GM18873 (cell line): Measurements from ENCODE around the gene EOGT.

ENCODE experiments used
- ATAC-seq: cut with Tn5 transposase; IDR thresholded peaks from one replicate; pipeline ENCODE4 v1.9.1; 2021; ENCODE audit warnings: mild to moderate bottlenecking, moderate library complexity, moderate number of reproducible peaks; ENCODE audit not compliant: unreplicated experiment, low FRiP score

Gene EOGT

GRCh38 chr3:69013253-69014021 is at the start of gene EOGT:
EOGT (minus strand) TSS chr3:69013684; CDS start chr3:69009846, 3,838 bp downstream.
- ATAC-seq = peak; percentile 83

GRCh38 chr3:69059688-69060087 is 46.2 kb upstream of the EOGT start:
- ATAC-seq = no peak

- no peak for ATAC-seq
Measured at GRCh38 chr3:69058947-69059224, 45.4 kb upstream of the EOGT start.

- ATAC-seq = peak; percentile 93
Measured at GRCh38 chr3:69058180-69058946, 44.9 kb upstream of the EOGT start.

- ATAC-seq = no peak
Measured at GRCh38 chr3:69052472-69052898, 39.0 kb upstream of the EOGT start.

- peak; percentile 99 for ATAC-seq
Measured at GRCh38 chr3:69051756-69052471, 38.4 kb upstream of the EOGT start, which contains the start of gene TMF1. TMF1 (minus strand) TSS chr3:69052333; CDS start chr3:69052086, 247 bp downstream.

- no peak for ATAC-seq
Measured at GRCh38 chr3:69048990-69049389, 35.5 kb upstream of the EOGT start.

- no peak for ATAC-seq
Measured at GRCh38 chr3:69044608-69045007, 31.1 kb upstream of the EOGT start.

GRCh38 chr3:69033470-69033869 is 20.0 kb upstream of the EOGT start:
- ATAC-seq = no peak

GRCh38 chr3:69032737-69033136 is 19.3 kb upstream of the EOGT start:
- no peak for ATAC-seq

- ATAC-seq = no peak
Measured at GRCh38 chr3:69032142-69032541, 18.7 kb upstream of the EOGT start.

- ATAC-seq = no peak
Measured at GRCh38 chr3:69031635-69032034, 18.2 kb upstream of the EOGT start.

- ATAC-seq = no peak
Measured at GRCh38 chr3:69020857-69021256, 7.4 kb upstream of the EOGT start.

GRCh38 chr3:69020424-69020823 is 6.9 kb upstream of the EOGT start:
- no peak for ATAC-seq

GRCh38 chr3:69016901-69017300 is 3.4 kb upstream of the EOGT start:
- no peak for ATAC-seq

- ATAC-seq = no peak
Measured at GRCh38 chr3:69016102-69016501, 2.6 kb upstream of the EOGT start.

- ATAC-seq = no peak
Measured at GRCh38 chr3:69014022-69014580, 617 bp upstream of the EOGT start.

- peak; percentile 22 for ATAC-seq
Measured at GRCh38 chr3:69012800-69013252, 658 bp downstream of the EOGT start.

GRCh38 chr3:69012100-69012799 is 1.2 kb downstream of the EOGT start:
- no peak for ATAC-seq

GRCh38 chr3:69011096-69011730 is 2.3 kb downstream of the EOGT start:
- ATAC-seq = no peak
